ENCODE data around the gene PCDH9.

- no peak for TF ChIP-seq CTCF (IDR thresholded peaks at IDR 0.05)
- TF ChIP-seq POLR2A (IDR thresholded peaks at IDR 0.05) = no peak
Observed at GRCh38 chr13:66680031-66680430, 550.1 kb downstream of the PCDH9 start.

Data from Peyer's patch (tissue), 4 donors.